Urinary bladder (tissue), 4 donors: Measurements from ENCODE around the gene SETD1A. TPM values are rescaled to one million over a fixed set of nuclear protein-coding genes. Genes with fewer than 3 reads are reported as not detected.
"Not testable (repeated sequence)": the region's sequence is repeated elsewhere in the genome, so short reads cannot be mapped to it uniquely, and the experiment has no call there.

Experiments used
- DNase-seq: peaks from one replicate; pipeline ENCODE4 v3.0.0-alpha.2; 2015; ENCODE audit errors: extremely low spot score
- H3K27ac ChIP-seq: one replicate; pipeline ENCODE4 v1.5.1; 2013; ENCODE audit warnings: low read depth, mild to moderate bottlenecking, moderate library complexity
- H3K36me3 ChIP-seq: one replicate; pipeline ENCODE4 v1.6.1; 2013; ENCODE audit warnings: mild to moderate bottlenecking, moderate library complexity; ENCODE audit not compliant: insufficient read depth
- H3K4me1 ChIP-seq: one replicate; pipeline ENCODE4 v1.6.1; 2013; ENCODE audit warnings: mild to moderate bottlenecking, moderate library complexity; ENCODE audit not compliant: insufficient read depth
- H3K4me3 ChIP-seq: one replicate; pipeline ENCODE4 v1.5.1; 2013; ENCODE audit warnings: low read depth, low read length
- WGBS: extraction: QIAGEN DNeasy Blood & Tissue Kit; methylation state at CpG from one replicate; pipeline ENCODE4 v1.1.7; 2013; 5-methylcytosine and 5-hydroxymethylcytosine counted together
- polyA plus RNA-seq: library from polyadenylated mRNA; stranded (reverse); fragments of 200-250 nt; gene quantifications from one replicate; pipeline ENCODE4 v1.2.3, GENCODE V29; 2013
- total RNA-seq: library from RNA; depleted of rRNA; stranded (reverse); fragments of >200 nt; gene quantifications from one replicate; pipeline ENCODE4 v1.2.3, GENCODE V29; 2014
- donor health status: healthy with polysubstance abuse.
- donor health status: healthy.

SETD1A gene
- total and polyA plus RNA-seq, 2 donors = 2.9 to 14.6 TPM

- H3K36me3 ChIP-seq = no peaks in the 10 kb centered on the region
- H3K4me1 ChIP-seq = no peaks in the 10 kb centered on the region
- no peak for DNase-seq
- 65% methylated on average over 11 of the region's 11 CpGs for WGBS
- H3K27ac ChIP-seq = no peak overlapping the region
- H3K4me3 ChIP-seq = no peak overlapping the region
Measured at GRCh38 chr16:30924913-30925631, 32.5 kb upstream of the SETD1A start.

- Histone ChIP-seq H3K36me3 (no peaks in the 10 kb centered on the region), H3K27ac (no peak overlapping the region), H3K4me1 (no peaks in the 10 kb centered on the region), H3K4me3 (no peak overlapping the region)
- no peak for DNase-seq
- WGBS = 91% methylated on average over 26 of the region's 26 CpGs
Measured at GRCh38 chr16:30925632-30925987, 31.9 kb upstream of the SETD1A start.

GRCh38 chr16:30925995-30926811 lies 31.4 kb upstream of the SETD1A start:
- Histone ChIP-seq H3K36me3 (no peaks in the 10 kb centered on the region), H3K27ac (no peak overlapping the region), H3K4me1 (no peaks in the 10 kb centered on the region), H3K4me3 (no peak overlapping the region)
- DNase-seq = no peak
- 72% methylated on average over 10 of the region's 10 CpGs for WGBS

GRCh38 chr16:30926937-30927788 lies 30.4 kb upstream of the SETD1A start:
- no peaks in the 10 kb centered on the region for H3K36me3 ChIP-seq
- H3K4me3 ChIP-seq = no peak overlapping the region
- no peaks in the 10 kb centered on the region for H3K4me1 ChIP-seq
- no peak for DNase-seq
- 86% methylated on average over 22 of the region's 22 CpGs for WGBS
- no peak overlapping the region for H3K27ac ChIP-seq

GRCh38 chr16:30927789-30928378 lies 29.7 kb upstream of the SETD1A start:
- Histone ChIP-seq H3K27ac (no peak overlapping the region), H3K36me3 (no peaks in the 10 kb centered on the region), H3K4me1 (no peaks in the 10 kb centered on the region), H3K4me3 (no peak overlapping the region)
- 52% methylated on average over 15 of the region's 15 CpGs for WGBS
- DNase-seq = no peak

GRCh38 chr16:30928390-30928789 lies 29.2 kb upstream of the SETD1A start:
- Histone ChIP-seq H3K4me1 (no peaks in the 10 kb centered on the region), H3K36me3 (no peaks in the 10 kb centered on the region), H3K4me3 (no peak overlapping the region), H3K27ac (no peak overlapping the region)
- 89% methylated on average over 11 of the region's 11 CpGs for WGBS
- no peak for DNase-seq

- H3K4me1 ChIP-seq = no peaks in the 10 kb centered on the region
- no peaks in the 10 kb centered on the region for H3K36me3 ChIP-seq
- DNase-seq = no peak
- no peak overlapping the region for H3K27ac ChIP-seq
- WGBS = 85% methylated on average over 7 of the region's 7 CpGs
- no peak overlapping the region for H3K4me3 ChIP-seq
Measured at GRCh38 chr16:30929167-30929566, 28.4 kb upstream of the SETD1A start.

- Histone ChIP-seq H3K27ac (no peak overlapping the region), H3K36me3 (no peaks in the 10 kb centered on the region), H3K4me3 (no peak overlapping the region), H3K4me1 (no peaks in the 10 kb centered on the region)
- 92% methylated on average over 35 of the region's 35 CpGs for WGBS
- DNase-seq = no peak
Measured at GRCh38 chr16:30930160-30930571, 27.4 kb upstream of the SETD1A start.

- DNase-seq = no peak
- no peak overlapping the region for H3K27ac ChIP-seq
- no peak overlapping the region for H3K4me3 ChIP-seq
- 77% methylated on average over 12 of the region's 12 CpGs for WGBS
- H3K36me3 ChIP-seq = no peaks in the 10 kb centered on the region
- H3K4me1 ChIP-seq = no peaks in the 10 kb centered on the region
Measured at GRCh38 chr16:30931068-30931650, 26.4 kb upstream of the SETD1A start.

- Histone ChIP-seq H3K36me3 (no peaks in the 10 kb centered on the region), H3K4me1 (no peaks in the 10 kb centered on the region), H3K27ac (no peak overlapping the region), H3K4me3 (no peak overlapping the region)
- WGBS = 65% methylated on average over 12 of the region's 12 CpGs
- no peak for DNase-seq
Measured at GRCh38 chr16:30934827-30935557, 22.6 kb upstream of the SETD1A start.

GRCh38 chr16:30937692-30938091 lies 19.9 kb upstream of the SETD1A start:
- WGBS = 61% methylated on average over 5 of the region's 5 CpGs
- Histone ChIP-seq H3K4me3 (no peak overlapping the region), H3K36me3 (no peaks in the 10 kb centered on the region), H3K4me1 (no peaks in the 10 kb centered on the region), H3K27ac (no peak overlapping the region)
- DNase-seq = no peak

- 91% methylated on average over 8 of the region's 8 CpGs for WGBS
- H3K4me3 ChIP-seq, H3K36me3 ChIP-seq, H3K4me1 ChIP-seq, H3K27ac ChIP-seq, DNase-seq: not testable (repeated sequence)
Measured at GRCh38 chr16:30939571-30939970, 18.0 kb upstream of the SETD1A start.
